GM23338 (cell line): ENCODE data around the gene MAP3K10. TPM values are rescaled to one million over a fixed set of nuclear protein-coding genes. Genes with fewer than 3 reads are reported as not detected.

Experiments
- ATAC-seq: fragments of 200-7000 bp; cut with Tn5 transposase; 3 replicates; pipeline ENCODE4 v1.9.1; 2020
- DNase-seq: peaks from one replicate; pipeline ENCODE4 v3.0.0-alpha.2; 2015; ENCODE audit warnings: low spot score
- H2AFZ ChIP-seq: fragments of 200-600 bp; sonication (generic); 2 replicates; pipeline ENCODE4 v1.8.0; 2016; ENCODE audit warnings: antibody characterized with exemption, mild to moderate bottlenecking, moderate library complexity
- H3F3A ChIP-seq: fragments of 200-600 bp; sonication (generic); replicated peaks from 2 replicates; pipeline ENCODE4 v1.8.0; 2017; ENCODE audit warnings: antibody characterized with exemption, mixed run types, low read depth
- H3K27ac ChIP-seq: fragments of 200-600 bp; sonication (generic); 2 replicates; pipeline ENCODE4 v1.6.1; 2016; ENCODE audit warnings: low read depth
- H3K27me3 ChIP-seq: fragments of 200-600 bp; sonication (generic); 2 replicates; pipeline ENCODE4 v1.8.0; 2016; ENCODE audit warnings: mild to moderate bottlenecking, mixed run types, moderate library complexity; ENCODE audit not compliant: insufficient read depth
- H3K36me3 ChIP-seq: fragments of 200-600 bp; sonication (generic); 2 replicates; pipeline ENCODE4 v1.8.0; 2016; ENCODE audit warnings: mild to moderate bottlenecking; ENCODE audit not compliant: insufficient read depth
- H3K4me1 ChIP-seq: fragments of 200-600 bp; sonication (generic); 2 replicates; pipeline ENCODE4 v1.8.0; 2016; ENCODE audit warnings: mild to moderate bottlenecking, moderate library complexity; ENCODE audit not compliant: insufficient read depth
- H3K4me2 ChIP-seq: fragments of 200-600 bp; sonication (generic); 2 replicates; pipeline ENCODE4 v1.7.1; 2017; ENCODE audit warnings: mixed run types
- H3K4me3 ChIP-seq: fragments of 200-600 bp; sonication (generic); 2 replicates; pipeline ENCODE4 v1.6.1; 2016; ENCODE audit warnings: mixed run types
- H3K79me2 ChIP-seq: fragments of 200-600 bp; sonication (generic); replicated peaks from 2 replicates; pipeline ENCODE4 v1.8.0; 2017; ENCODE audit warnings: mild to moderate bottlenecking; ENCODE audit not compliant: insufficient read depth
- H3K9me2 ChIP-seq: fragments of 200-600 bp; sonication (generic); 2 replicates; pipeline ENCODE4 v1.8.0; 2017; ENCODE audit not compliant: insufficient read depth
- H4K20me1 ChIP-seq: fragments of 200-600 bp; sonication (generic); replicated peaks from 2 replicates; pipeline ENCODE4 v1.8.0; 2017; ENCODE audit warnings: mild to moderate bottlenecking; ENCODE audit not compliant: insufficient read depth
- H3K27ac Mint-ChIP-seq: 2 replicates; pipeline ENCODE4 v1.8.0; 2020; ENCODE audit warnings: inconsistent platforms, mild to moderate bottlenecking, moderate library complexity, mixed read lengths
- H3K27me3 Mint-ChIP-seq: 3 replicates; pipeline ENCODE4 v1.8.0; 2022; ENCODE audit warnings: low read depth, mild to moderate bottlenecking, moderate library complexity, mixed read lengths, inconsistent platforms; ENCODE audit not compliant: insufficient read depth, poor library complexity
- H3K36me3 Mint-ChIP-seq: 3 replicates; pipeline ENCODE4 v1.8.0; 2021; ENCODE audit warnings: low read depth, mild to moderate bottlenecking, inconsistent platforms, moderate library complexity, mixed read lengths
- H3K4me1 Mint-ChIP-seq: 3 replicates; pipeline ENCODE4 v1.8.0; 2020; ENCODE audit warnings: mild to moderate bottlenecking, inconsistent platforms, mixed read lengths
- H3K4me3 Mint-ChIP-seq: 3 replicates; pipeline ENCODE4 v1.8.0; 2021; ENCODE audit warnings: moderate library complexity, mild to moderate bottlenecking, inconsistent platforms, mixed read lengths
- H3K9me3 Mint-ChIP-seq: 3 replicates; pipeline ENCODE4 v1.8.0; 2020; ENCODE audit warnings: moderate library complexity, mild to moderate bottlenecking, inconsistent platforms, mixed read lengths
- CREB1 ChIP-seq: fragments of 250-450 bp; sonication (Bioruptor Pico); IDR thresholded peaks from 2 replicates; pipeline ENCODE4 v1.5.0; 2020; ENCODE audit warnings: low read depth, mild to moderate bottlenecking, moderate library complexity
- ETS1 ChIP-seq: IDR thresholded peaks from 2 replicates; pipeline ENCODE4 v1.6.1; 2016; ENCODE audit warnings: antibody characterized with exemption
- EZH2 ChIP-seq: fragments of 200-600 bp; sonication (generic); IDR thresholded peaks from one replicate; pipeline ENCODE4 v1.8.0; 2017; ENCODE audit warnings: antibody characterized with exemption, mild to moderate bottlenecking, low read depth; ENCODE audit not compliant: unreplicated experiment
- EZH2phosphoT487 ChIP-seq: fragments of 200-600 bp; sonication (generic); IDR thresholded peaks from one replicate; pipeline ENCODE4 v1.8.1; 2018; ENCODE audit warnings: antibody characterized with exemption; ENCODE audit not compliant: unreplicated experiment
- JUNB ChIP-seq: IDR thresholded peaks from one replicate; pipeline ENCODE4 v1.6.1; 2016; ENCODE audit warnings: antibody characterized with exemption; ENCODE audit not compliant: unreplicated experiment
- NANOG ChIP-seq: IDR thresholded peaks from 2 replicates; pipeline ENCODE4 v1.6.1; 2016; ENCODE audit warnings: antibody characterized with exemption, borderline replicate concordance
- POLR2AphosphoS5 ChIP-seq: IDR thresholded peaks from 2 replicates; pipeline ENCODE4 v1.6.1; 2016; ENCODE audit warnings: antibody characterized with exemption, low read depth
- REST ChIP-seq: IDR thresholded peaks from one replicate; pipeline ENCODE4 v1.6.1; 2018; ENCODE audit warnings: antibody characterized with exemption; ENCODE audit not compliant: unreplicated experiment
- STAT1 ChIP-seq: IDR thresholded peaks from one replicate; pipeline ENCODE4 v1.6.1; 2016; ENCODE audit warnings: antibody characterized with exemption; ENCODE audit not compliant: unreplicated experiment
- ZNF114 ChIP-seq: fragments of 250-450 bp; sonication (Bioruptor Pico); IDR thresholded peaks from 2 replicates; pipeline ENCODE4 v1.5.0; 2020; ENCODE audit warnings: mild to moderate bottlenecking, moderate library complexity
- ZNF331 ChIP-seq: fragments of 250-450 bp; sonication (Bioruptor Pico); IDR thresholded peaks from 2 replicates; pipeline ENCODE4 v1.5.0; 2020; ENCODE audit warnings: low read depth, mild to moderate bottlenecking, moderate library complexity
- polyA plus RNA-seq: library from polyadenylated mRNA; unstranded; fragments of >200 nt; fragmentation: Nextera tagmentation; extraction: Ambion mirVana; gene quantifications from 2 replicates; pipeline ENCODE4 v1.2.1, GENCODE V29; 2016
- total RNA-seq: library from RNA; depleted of rRNA; stranded (reverse); fragments of >200 nt; shearing (Covaris generic); gene quantifications from 2 replicates; pipeline ENCODE4 v1.2.3, GENCODE V29; 2014

Gene MAP3K10
- total and polyA plus RNA-seq, 2 experiments from 2014 or later: 5.9 to 13.7 TPM

- Histone ChIP-seq H2AFZ (no peak overlapping the region), H3K4me1 (peaks cover 21% of the 10 kb centered on the region), H3K27ac (no peak overlapping the region), H3K4me2 (no peak overlapping the region), H3K36me3 (no peaks in the 10 kb centered on the region), H3K9me2 (no peaks in the 10 kb centered on the region), H3K27me3 (peaks cover 9% of the 10 kb centered on the region), H3F3A (0 out of 2 replicates have a peak, but pooled peaks cover 3% of the 10 kb centered on the region), H4K20me1 (no peaks in the 10 kb centered on the region), H3K4me3 (no peak overlapping the region), H3K79me2 (no peaks in the 10 kb centered on the region)
- Mint-ChIP-seq H3K27me3 (peaks cover 17% of the 10 kb centered on the region), H3K4me3 (peak overlapping the region; percentile 32; the same call in 1 of the 3 replicates), H3K9me3 (no peaks in the 10 kb centered on the region), H3K36me3 (peaks cover 11% of the 10 kb centered on the region; the same call in 2 of the 3 replicates), H3K27ac (no peak overlapping the region), H3K4me1 (peaks cover 28% of the 10 kb centered on the region)
- ATAC-seq (peak; percentile 19), DNase-seq (no peak)
- TF ChIP-seq EZH2: no peak
- no peak for TF ChIP-seq STAT1
- no peak for TF ChIP-seq ZNF114
- TF ChIP-seq NANOG: no peak
- TF ChIP-seq ETS1: no peak
- TF ChIP-seq ZNF331: no peak
- TF ChIP-seq EZH2phosphoT487: no peak
- TF ChIP-seq CREB1: no peak
Observed at GRCh38 chr19:40232479-40232878, 41.3 kb downstream of the MAP3K10 start.

- no peak overlapping the region for H3K4me3 ChIP-seq
- 0 out of 2 replicates have a peak, but pooled peaks cover 3% of the 10 kb centered on the region for H3F3A ChIP-seq
- Mint-ChIP-seq H3K27me3 (peaks cover 17% of the 10 kb centered on the region), H3K27ac (no peak overlapping the region), H3K4me3 (no peak overlapping the region), H3K4me1 (peaks cover 27% of the 10 kb centered on the region), H3K9me3 (no peaks in the 10 kb centered on the region), H3K36me3 (peaks cover 16% of the 10 kb centered on the region; the same call in 2 of the 3 replicates)
- no peak overlapping the region for H2AFZ ChIP-seq
- no peak overlapping the region for H3K27ac ChIP-seq
- no peaks in the 10 kb centered on the region for H3K79me2 ChIP-seq
- H3K4me2 ChIP-seq: no peak overlapping the region
- ATAC-seq (no peak), DNase-seq (no peak)
- H3K36me3 ChIP-seq: no peaks in the 10 kb centered on the region
- no peaks in the 10 kb centered on the region for H4K20me1 ChIP-seq
- H3K27me3 ChIP-seq: peaks cover 2% of the 10 kb centered on the region; the same call in 1 of the 2 replicates
- H3K4me1 ChIP-seq: peaks cover 20% of the 10 kb centered on the region
- H3K9me2 ChIP-seq: no peaks in the 10 kb centered on the region
- TF ChIP-seq REST: no peak
- no peak for TF ChIP-seq ZNF114
- TF ChIP-seq CREB1: no peak
- TF ChIP-seq JUNB: no peak
- TF ChIP-seq POLR2AphosphoS5: no peak
Observed at GRCh38 chr19:40232949-40233810, 42.0 kb downstream of the MAP3K10 start.
